GM18502 (cell line): ENCODE results near the gene STAMBPL1.

Experiments
- ATAC-seq: cut with Tn5 transposase; IDR thresholded peaks from one replicate; pipeline ENCODE4 v1.9.1; 2021; ENCODE audit warnings: mild to moderate bottlenecking; ENCODE audit not compliant: unreplicated experiment, poor library complexity

The STAMBPL1 gene

DNA sequence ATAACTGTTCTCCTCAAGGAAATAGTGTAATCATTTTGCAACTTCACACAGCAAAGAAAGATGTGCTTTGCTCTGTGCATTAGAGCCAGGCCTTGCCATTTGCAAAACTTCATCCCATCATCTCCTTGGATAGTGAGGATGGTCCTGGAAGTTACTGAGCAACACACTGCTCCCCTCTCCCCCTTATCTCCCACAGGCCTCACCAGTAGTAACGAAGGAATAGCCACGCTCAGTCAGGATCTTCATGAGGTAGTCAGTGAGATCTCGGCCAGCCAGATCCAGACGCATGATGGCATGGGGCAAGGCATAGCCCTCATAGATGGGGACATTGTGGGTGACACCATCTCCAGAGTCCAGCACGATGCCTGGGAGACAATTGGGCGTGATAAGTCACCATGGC lies 61.0 kb downstream of the STAMBPL1 start:
- no peak for ATAC-seq

DNA sequence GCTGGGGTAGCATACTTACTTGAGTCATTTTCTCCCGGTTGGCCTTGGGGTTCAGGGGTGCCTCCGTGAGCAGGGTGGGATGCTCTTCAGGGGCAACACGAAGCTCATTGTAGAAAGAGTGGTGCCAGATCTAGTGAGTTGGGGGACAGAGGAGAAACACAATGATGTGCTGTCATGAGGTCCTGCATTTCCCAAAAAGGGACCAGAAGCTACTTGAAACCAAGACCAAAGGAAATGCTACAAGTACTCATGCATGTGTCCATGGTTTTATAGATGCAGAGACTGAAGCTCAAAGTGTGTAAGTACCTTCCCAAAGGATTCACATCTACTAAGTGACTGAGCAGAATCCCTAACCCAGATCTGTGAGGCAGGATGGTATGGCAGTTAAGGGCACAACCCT lies 63.7 kb downstream of the STAMBPL1 start:
- ATAC-seq = no peak

DNA sequence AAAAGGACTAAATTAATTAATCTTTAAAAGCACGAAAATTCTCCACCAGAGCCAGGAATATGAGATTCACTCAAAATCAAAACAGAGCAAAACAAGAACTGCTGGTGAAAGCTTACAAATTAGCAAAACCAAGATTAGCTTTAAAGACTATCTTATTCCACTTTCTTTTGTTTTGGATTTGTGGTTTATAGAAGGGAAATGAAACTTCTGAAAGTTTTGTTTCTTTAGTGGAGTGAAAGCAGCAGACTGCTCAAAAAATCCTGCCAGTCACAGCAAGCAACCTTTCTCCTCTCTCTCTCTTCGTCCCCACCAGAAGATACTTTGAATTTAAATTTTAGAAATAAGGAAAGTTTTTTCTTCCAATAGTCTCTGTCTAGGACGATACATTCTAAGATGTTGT lies 64.8 kb downstream of the STAMBPL1 start:
- peak; percentile 56 for ATAC-seq

DNA sequence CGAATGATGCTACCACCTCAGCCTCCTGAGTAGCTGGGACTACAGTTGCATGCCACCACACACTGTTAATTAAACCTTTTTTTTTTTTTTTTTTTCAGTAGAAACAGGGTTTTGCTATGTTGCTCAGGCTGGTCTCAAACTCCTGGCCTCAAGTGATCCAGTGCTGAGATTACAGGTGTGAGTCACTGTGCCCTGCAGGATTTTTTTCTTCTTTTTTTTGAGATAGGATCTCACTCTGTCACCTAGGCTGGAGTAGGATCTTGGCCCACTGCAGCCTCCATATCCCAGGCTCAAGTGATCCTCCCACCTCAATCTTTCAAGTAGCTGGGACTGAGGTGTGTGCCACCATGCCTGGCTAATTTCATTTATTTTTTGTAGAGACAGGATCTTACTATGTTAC lies 66.2 kb downstream of the STAMBPL1 start:
- ATAC-seq = no peak

DNA sequence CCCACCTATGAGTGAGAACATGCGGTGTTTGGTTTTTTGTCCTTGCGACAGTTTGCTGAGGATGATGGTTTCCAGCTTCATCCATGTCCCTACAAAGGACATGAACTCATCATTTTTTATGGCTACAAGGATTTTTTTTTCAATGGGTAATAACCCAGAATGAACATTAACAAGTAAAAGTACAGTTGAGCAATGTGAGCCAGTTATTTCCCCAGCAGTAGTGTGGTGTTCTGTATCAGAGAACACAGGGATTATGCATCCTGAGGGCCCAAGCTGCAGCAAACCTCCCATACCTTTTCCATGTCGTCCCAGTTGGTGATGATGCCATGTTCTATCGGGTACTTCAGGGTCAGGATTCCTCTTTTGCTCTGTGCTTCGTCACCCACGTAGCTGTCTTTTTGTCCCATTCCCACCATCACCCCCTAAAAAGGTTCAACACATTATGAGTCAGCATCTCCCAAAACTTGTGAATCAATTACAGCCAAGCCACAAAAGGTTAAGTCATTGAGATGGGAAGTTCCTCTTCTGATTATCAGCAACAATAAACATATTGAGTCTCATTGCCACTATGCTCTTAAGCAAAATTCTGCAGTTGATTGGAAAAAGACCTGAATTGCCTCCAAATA lies 67.0 kb downstream of the STAMBPL1 start:
- ATAC-seq = no peak

DNA sequence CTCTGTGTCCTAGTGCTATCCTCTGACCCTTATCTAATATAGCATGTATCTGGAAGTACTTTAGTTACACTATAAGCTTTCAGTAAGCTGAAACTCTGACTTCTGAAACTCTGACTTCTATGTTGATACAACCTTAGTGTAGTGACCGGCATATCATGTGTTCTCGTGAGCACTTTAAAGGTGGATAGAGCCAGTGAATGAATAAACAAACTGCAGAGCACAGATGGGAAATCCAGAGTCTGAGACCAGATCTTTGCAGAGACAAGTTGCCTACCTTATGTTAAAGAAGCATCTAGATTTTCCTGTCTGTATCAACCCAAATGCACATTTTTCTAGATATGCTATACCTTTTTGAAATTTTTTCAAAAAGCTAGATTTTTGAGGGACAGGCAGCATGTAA lies 69.0 kb downstream of the STAMBPL1 start:
- ATAC-seq = no peak

DNA sequence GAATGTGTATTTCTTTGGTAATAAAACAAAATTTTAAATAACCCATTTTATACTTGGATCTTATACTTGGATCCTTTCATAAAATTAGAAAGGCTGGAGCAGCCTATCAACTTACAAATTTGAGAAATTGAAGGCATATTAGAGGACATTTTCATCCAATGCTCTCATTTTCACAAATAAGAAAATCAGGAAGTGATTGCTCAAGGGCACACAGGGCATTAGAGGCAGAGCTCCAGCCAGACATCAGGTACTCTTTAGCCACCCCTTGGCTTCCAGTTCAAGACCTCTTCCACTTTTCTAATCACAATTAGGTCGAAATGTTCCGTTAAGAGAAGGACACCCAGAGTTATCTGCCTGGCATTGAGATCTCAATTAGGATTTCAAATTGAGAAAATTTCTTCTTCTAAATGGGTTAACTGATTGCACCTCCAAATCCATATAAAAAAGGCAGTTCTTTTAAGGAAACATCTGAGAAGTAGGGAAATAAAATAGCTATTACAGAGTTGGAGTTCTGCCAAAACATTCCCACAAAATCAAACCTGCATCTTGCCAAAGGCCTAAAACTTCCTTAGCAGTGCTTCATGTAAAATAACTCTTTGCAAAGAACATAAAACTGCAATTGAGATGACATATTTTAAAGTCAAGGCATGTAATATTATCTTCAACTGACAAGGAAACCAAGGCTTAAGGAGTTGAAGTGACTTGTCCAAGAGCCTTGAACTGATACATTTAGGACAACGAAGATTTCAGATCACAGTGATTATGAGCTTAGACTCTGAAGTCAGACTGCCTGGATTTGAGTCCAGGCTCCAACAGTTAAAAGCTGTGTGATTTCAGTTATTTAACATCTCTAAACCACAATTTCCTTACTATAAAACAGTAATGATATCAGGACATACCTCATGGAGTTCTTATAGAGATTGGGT lies 70.1 kb downstream of the STAMBPL1 start:
- ATAC-seq = no peak

DNA sequence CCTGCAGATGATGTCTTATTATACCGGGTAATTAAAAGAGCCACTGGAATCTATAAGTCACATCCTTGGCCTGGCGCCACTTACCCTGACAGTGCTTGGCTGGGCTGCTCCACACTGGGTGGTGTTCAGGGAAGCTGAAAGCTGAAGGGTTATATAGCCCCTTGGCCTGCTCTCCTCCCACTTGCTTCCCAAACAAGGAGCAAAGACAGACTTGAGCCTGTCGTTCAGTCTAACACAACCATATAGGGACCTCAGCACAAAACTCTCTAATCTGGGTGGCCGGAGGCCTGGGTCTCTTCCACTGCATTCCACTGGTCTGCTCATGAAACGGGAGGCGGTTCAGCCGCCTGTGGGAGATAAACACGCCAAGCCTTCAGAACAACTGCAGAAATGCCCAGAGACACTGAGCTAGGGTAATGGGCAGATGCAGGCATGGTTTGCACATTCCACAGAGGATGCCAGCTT lies 72.6 kb downstream of the STAMBPL1 start, which contains the start of gene ACTA2:
Gene ACTA2 (minus strand): TSS at position 127 of the 465 bp plus-strand sequence. CDS start 3,843 bp downstream, outside the sequence.
- no peak for ATAC-seq

DNA sequence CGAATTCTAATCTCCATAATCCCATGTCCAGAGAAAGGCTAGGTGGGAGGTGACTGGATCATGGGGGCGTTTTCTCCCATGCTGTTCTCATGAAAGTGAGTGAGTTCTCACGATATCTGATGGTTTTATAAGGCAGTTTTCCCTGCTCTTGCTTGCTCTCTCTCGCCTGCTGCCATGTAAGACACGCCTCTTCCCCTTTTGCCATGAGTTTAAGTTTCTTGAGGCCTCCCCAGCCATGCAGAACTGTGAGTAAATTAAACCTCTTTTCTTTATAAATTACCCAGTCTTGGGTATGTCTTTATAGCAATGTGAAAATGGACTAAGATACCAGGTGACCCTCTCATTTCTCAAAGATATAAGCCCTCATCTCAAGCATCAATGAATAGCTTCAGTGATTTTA lies 73.6 kb downstream of the STAMBPL1 start:
- ATAC-seq = no peak

DNA sequence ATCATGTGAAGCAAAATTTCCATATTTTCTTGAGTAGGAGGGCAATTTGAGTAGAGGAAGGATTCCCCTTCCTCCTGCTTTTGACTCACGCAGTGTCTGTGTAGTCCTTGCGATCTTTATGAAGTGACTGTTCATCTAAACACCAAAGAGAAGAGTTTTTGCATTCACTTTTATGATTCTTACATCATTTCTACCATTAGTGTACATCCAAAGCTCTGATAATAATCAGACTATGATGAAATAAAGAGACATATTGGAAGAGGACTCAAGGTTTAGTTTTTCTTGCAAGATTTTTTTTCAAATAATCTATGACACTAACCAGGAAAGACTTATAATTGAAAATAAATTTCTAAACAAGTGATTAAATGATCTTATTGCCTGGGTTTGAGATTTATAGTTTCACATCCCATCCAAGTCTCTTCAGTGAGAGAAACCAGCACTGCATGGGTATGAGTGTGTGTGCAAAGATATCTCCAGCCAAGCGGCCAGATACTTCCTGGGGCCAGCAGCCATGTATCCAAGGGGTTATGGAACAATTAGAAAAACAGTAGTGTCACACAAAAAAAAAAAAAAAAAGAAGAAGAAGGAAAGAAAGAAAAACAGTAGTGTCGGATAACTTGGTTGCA lies 74.5 kb downstream of the STAMBPL1 start:
- no peak for ATAC-seq

DNA sequence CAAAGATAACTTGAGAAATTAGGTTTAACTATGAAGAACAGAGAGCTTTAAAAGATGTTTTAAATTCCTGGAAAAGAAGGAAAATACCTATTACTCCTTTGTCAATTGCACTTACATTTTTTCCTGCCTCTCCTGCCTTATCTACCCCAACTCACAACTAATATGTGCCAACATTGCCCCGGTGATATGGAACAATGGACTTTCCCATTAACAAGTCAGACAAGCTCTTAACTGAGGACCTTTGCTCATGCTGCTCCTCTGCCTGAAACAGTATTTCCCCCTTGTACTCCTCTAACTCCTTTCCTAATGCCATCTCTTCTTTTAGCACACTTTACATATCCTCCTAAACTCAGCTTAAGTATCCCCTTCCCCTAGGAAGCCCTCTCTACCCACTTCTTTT lies 77.3 kb downstream of the STAMBPL1 start:
- ATAC-seq = no peak

DNA sequence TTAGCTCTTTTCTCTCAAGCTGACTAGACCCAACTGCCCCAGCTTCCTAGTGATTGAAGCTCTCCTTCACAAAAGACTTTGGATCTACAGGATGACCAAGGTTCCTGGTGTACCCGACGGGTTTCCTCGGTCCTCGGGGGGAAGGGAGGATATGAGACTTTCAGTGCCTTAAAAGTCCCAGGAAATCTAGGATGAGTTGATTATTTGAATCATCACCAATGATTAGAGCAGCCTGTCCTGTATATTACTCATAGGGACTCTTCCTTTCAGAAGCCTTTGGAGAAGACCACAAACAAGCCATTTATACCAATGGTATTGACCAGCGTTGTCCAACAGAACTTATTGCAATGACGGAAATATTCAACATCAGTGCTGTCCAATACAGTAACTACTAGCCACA lies 78.7 kb downstream of the STAMBPL1 start:
- ATAC-seq = no peak

DNA sequence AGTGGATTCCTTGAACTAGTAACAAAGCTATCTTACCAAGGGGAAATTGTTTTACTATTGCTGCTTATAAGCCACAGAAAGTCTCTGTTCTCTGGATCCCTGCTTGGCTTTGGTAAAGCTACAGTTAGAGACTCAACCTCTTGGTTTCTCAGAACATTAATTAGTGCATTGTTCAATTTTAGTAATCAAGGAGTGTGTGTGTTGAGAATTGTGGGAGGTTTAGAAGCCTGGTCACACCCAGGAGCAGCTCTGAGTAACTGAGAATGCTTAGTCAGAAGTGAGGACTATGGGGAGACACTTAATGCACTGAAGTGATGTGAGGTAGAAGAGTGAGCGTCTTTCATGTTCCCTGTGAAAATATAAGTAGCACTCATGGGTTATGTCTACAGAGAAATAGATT lies 80.8 kb downstream of the STAMBPL1 start:
- ATAC-seq = no peak

DNA sequence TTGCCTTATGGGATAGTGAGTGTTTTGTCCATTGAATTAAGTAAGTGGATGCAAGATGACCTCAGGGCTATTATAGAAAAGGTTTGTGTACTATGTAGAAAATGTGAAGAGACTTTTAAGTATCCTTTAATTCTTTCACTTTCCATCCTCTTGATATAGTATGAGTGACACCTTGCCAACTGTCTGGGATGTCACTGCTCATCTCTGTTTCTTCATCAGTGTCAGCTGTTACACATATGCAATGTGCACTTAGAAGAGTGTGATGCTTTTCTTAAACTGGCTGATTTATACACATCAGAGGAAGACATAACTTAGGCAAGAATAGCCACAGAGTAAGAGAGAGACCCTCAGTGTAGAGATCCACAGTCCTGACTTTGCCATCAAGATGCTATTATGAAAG lies 81.2 kb downstream of the STAMBPL1 start:
- ATAC-seq = no peak

DNA sequence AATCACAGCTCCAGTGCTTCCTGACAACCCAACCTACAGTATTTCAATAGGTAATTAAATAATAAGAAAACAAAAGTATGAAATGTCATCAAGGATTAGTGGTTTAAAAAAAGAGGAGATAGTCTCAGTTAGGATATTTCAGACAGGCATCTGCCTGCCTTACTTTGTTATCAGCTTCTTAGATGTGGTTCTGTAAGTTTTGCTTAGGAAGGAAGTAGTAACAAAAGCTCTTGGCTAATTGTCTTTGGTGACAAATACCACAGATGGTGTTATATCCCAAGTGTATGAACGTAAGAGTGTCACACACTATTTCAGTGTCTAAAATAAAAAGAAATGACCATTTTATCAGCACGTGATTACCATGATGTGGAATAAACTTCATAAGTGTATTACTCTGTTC lies 82.3 kb downstream of the STAMBPL1 start:
- no peak for ATAC-seq

DNA sequence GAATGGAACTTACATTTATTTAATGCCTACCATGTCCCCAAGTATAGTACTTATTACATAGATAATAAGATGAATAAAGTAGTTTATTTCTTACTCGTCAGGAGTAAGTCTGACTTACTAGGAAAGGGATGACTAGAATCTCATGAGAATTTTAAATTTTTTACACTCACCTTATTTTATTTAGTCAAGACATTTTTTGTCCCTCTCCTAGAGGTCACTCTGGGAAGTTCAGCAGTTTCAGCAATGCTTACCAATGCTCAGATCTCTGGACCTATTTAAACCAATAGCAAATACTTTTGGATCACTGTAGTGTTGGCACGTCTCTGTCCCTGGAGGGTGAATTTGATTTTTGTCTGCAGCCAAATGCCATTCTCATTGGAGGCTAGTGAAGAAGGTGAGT lies 83.3 kb downstream of the STAMBPL1 start:
- no peak for ATAC-seq

DNA sequence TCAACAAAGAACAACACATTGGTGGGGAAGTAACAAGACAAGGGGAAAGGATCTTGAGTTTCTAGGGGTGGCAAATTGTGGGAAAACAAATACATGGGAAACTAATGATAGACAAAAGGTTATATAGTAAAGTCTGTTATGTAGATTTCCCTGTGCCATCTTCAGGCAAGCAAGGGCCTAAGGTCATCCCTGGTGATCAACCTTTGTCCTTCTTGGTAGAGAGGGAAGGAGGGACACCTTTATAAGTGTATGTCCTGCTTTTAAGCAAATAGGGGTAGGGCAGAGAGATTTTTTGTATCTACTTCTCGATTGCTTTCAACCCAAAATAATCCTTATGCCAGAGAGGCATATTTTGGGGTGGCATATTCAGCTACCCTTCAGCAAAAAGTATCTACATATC lies 84.3 kb downstream of the STAMBPL1 start:
- no peak for ATAC-seq

DNA sequence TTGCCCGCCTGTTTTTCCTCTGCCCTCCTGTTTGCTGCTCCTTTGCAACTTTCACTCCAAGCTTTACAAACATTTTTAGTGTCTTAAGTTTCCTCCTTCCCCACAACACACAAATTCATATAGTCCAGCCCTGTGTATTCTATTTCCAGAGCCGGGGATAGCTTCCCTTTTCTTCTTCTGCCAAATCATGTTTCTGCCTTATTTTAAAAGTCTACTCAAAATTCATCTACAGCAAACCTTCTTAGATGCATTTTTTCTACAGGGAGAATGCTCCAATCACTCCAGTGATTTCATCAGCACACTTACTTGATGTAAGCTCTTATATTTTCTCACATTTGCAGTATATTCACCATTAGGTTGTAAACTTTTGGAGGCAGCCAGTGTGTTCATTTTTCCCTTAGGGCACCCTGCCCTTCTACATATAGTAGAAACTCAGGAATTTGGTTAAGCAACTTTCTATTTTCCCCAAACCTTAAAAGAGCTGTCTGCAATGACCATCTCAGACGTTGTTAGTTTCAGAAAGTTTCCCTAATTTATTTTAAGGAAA lies 84.9 kb downstream of the STAMBPL1 start:
- no peak for ATAC-seq

DNA sequence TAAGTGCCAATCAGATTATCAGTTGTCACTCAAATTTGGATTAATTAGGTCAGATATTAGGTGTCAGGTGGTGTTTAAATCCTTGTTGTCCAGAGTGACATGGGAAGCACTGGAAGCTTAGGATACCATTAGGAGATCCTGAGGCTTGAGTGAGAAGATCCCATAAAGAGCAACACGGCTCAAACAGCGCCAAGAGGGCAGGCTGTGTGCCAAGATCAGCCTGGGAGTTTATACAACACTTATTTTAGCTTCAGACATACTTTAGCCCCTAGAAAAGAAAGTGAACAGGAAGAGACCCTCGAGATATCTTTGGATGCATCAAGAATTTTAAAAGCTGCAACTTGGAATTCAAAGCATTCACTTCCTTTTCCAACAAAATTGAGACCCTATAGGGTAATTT lies 86.8 kb downstream of the STAMBPL1 start:
- no peak for ATAC-seq

DNA sequence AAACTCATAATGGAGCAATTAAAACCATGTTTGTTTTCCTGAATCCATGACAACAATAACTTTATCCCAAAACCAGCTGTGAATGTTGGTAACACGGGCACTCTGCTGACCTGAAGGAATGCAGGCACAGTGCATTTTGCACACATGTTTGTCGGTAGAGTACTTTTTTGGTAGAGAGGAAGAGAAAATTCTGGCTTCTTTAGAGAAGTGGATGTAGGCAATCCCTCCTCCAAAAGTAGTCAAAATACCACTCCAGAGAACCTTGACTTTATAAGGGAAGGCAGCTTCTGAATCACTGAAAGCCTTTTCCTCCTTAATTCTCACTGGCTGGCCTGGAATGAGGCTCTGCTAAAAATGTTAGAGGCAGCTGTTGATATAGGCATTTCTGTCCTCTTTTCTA lies 88.3 kb downstream of the STAMBPL1 start:
- ATAC-seq = no peak
